ENCODE measurements around the gene SUSD4.

DNA sequence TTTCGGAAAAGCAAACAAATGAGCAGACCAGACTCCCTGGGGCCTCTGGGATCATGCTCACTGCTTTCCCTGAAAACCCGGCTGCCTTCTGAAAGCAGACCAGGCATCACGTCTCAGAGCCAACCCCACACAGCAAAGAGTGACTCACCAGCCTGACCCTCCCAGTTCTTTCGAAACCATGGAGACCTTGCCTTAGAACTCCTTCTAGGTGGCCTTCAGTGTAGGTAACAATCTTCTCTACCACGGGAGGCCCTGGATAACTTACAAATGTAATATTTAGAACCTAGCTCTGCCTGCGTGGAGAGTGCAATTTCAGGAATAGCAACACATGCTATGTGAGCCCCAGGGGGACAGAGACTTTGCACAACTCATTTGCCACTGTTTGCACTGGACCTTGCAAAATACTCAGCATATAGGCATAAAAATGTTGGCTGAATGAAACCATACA lies 105.2 kb downstream of the SUSD4 start:
- TF ChIP-seq, protein P1, sequence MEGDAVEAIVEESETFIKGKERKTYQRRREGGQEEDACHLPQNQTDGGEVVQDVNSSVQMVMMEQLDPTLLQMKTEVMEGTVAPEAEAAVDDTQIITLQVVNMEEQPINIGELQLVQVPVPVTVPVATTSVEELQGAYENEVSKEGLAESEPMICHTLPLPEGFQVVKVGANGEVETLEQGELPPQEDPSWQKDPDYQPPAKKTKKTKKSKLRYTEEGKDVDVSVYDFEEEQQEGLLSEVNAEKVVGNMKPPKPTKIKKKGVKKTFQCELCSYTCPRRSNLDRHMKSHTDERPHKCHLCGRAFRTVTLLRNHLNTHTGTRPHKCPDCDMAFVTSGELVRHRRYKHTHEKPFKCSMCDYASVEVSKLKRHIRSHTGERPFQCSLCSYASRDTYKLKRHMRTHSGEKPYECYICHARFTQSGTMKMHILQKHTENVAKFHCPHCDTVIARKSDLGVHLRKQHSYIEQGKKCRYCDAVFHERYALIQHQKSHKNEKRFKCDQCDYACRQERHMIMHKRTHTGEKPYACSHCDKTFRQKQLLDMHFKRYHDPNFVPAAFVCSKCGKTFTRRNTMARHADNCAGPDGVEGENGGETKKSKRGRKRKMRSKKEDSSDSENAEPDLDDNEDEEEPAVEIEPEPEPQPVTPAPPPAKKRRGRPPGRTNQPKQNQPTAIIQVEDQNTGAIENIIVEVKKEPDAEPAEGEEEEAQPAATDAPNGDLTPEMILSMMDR (IDR thresholded peaks at IDR 0.05) = no peak
- no peak for TF ChIP-seq MXI1 (IDR thresholded peaks at IDR 0.05; ENCODE audit: low read depth, low read length)
- no peak for TF ChIP-seq RAD21 (IDR thresholded peaks at IDR 0.05; ENCODE audit: low read length)
- no peak for TF ChIP-seq POLR2AphosphoS5 (IDR thresholded peaks at IDR 0.05; ENCODE audit: low read depth, low read length)
- TF ChIP-seq FOXJ3 (CRISPR knock-in tag; IDR thresholded peaks at IDR 0.05) = no peak
- TF ChIP-seq EP300 (IDR thresholded peaks at IDR 0.05; ENCODE audit: borderline replicate concordance in 1 of 2, low read depth in 1 of 2, low read length in 1 of 2) = no peak
- no peak for TF ChIP-seq ELF1 (IDR thresholded peaks at IDR 0.05)
- no peak for TF ChIP-seq YY1 (IDR thresholded peaks at IDR 0.05; ENCODE audit: low read depth)
- TF ChIP-seq, protein P2, sequence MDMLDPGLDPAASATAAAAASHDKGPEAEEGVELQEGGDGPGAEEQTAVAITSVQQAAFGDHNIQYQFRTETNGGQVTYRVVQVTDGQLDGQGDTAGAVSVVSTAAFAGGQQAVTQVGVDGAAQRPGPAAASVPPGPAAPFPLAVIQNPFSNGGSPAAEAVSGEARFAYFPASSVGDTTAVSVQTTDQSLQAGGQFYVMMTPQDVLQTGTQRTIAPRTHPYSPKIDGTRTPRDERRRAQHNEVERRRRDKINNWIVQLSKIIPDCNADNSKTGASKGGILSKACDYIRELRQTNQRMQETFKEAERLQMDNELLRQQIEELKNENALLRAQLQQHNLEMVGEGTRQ (IDR thresholded peaks at IDR 0.05; ENCODE audit: borderline replicate concordance, low read depth, low read length) = no peak

Measured in SK-N-SH (cell line).